D721Med (cell line): ENCODE results near the gene NT5DC3.

Experiments used
- DNase-seq: peaks from one replicate; pipeline ENCODE4 v3.0.0; 2011; ENCODE audit warnings: low spot score; ENCODE audit not compliant: insufficient read length
- FAIRE-seq: peaks from 2 replicates; lab custom pipeline; 2011; peaks lifted over from hg19 to GRCh38; lab: Jason Lieb, UNC
- TF ChIP-seq, protein P1 (sequence below): IDR thresholded peaks from 2 replicates; pipeline ENCODE4 v1.5.1; 2012; ENCODE audit warnings: mild to moderate bottlenecking, control low read depth; ENCODE audit not compliant: insufficient read depth; ENCODE audit errors: missing control alignments

The NT5DC3 gene

DNA sequence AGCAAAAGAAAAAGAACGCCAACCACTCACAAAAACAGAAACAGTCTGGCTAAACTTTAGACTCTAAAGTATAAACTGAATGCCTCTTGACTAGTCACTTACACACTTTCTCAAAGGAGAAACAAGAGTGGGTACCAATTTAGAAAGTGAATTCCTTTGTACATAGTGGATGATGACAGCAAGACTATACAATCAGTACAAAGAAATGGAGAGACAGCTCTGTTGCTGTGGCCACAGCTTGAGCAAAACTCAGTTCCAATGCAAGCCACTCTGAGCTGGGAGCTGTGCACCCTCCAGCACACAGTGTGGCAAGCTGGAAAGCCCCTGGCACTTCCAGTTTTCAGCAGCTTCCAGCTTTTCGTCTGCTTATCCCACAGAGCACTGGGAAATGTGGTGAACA lies 21.7 kb downstream of the NT5DC3 start:
- TF ChIP-seq, protein P1, sequence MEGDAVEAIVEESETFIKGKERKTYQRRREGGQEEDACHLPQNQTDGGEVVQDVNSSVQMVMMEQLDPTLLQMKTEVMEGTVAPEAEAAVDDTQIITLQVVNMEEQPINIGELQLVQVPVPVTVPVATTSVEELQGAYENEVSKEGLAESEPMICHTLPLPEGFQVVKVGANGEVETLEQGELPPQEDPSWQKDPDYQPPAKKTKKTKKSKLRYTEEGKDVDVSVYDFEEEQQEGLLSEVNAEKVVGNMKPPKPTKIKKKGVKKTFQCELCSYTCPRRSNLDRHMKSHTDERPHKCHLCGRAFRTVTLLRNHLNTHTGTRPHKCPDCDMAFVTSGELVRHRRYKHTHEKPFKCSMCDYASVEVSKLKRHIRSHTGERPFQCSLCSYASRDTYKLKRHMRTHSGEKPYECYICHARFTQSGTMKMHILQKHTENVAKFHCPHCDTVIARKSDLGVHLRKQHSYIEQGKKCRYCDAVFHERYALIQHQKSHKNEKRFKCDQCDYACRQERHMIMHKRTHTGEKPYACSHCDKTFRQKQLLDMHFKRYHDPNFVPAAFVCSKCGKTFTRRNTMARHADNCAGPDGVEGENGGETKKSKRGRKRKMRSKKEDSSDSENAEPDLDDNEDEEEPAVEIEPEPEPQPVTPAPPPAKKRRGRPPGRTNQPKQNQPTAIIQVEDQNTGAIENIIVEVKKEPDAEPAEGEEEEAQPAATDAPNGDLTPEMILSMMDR = no peak

DNA sequence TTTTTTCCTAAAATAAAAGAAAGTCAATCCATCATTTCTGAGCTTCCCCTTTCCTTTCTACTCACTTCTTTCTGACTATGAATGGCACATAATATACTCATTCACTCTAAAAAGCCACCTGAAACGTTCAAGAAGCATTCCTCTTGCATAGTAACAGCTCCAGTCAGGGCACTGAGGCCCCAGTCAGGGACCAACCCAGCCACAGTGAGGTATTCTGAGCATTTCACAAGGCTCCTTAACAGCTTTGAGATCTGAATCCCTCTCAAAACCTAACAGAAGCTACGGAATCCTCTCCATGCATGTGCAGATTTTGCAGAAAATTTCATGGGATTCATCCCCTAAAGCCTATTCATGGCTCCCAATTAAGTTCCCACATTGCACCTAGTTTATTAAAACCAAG lies 23.2 kb downstream of the NT5DC3 start:
- DNase-seq (no peak), FAIRE-seq (no peak)
- TF ChIP-seq, protein P1 = no peak

More for the DNA sequence above, 21.7 kb downstream of the NT5DC3 start:
- DNase-seq = no peak
- FAIRE-seq = no peak

DNA sequence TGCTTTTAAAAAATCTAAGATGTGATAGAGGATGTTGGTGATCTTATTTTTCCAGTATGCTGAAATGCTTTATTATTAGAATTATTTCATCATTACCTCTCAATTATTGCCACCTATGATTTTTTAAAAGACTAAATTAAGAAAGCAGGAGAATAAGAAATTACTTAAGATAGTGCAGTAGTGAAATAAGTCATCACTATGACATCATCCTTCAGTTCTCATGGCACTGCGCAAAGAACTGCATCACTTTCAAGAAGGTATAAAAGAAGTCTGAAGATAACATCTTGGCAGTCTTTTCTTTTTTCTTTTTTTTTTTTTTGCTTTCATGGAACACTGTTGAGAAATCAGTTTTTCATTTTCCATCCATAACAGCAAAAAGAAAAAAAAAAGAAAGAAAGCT lies 24.4 kb downstream of the NT5DC3 start:
- no peak for FAIRE-seq
- DNase-seq = no peak
- TF ChIP-seq, protein P1 = no peak

DNA sequence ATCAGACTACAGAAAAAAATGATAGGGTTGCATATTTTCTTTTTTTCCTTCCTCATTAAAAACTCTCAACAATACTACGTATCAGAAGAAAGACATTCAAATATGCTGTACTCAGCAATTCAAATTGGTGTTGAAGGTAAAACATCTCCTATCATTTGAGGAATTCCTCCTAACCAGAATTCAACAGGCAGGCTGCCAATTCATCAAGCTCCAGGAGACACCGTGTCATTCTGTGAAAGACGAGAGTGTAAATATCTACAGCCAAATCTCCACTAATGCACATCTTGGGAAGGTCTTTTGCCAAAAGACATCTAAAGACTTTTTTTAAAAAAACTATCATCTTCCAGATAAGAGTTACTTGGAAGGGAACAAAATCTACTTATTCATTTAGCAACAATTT lies 26.6 kb downstream of the NT5DC3 start:
- FAIRE-seq (no peak), DNase-seq (no peak)
- TF ChIP-seq, protein P1 = no peak

DNA sequence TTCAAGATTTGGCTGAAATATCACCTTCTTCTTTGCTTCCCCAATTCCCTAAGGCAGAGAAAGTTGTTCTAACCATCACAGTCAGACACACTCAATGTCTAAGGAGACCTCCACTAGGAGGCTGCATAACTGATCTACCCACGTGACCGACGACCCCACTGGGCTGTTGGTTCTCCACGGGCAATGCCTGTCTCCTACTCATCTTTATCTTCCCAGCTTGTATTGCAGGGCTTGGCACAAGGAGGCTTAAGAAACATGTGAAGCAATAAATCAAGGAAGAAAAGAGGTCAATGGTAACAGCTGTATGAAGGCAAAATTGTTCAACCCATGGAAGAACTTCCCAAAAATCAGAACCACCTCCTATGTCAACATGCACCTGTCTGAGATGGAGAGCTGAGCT lies 27.1 kb downstream of the NT5DC3 start:
- DNase-seq (no peak), FAIRE-seq (no peak)
- TF ChIP-seq, protein P1 = no peak

DNA sequence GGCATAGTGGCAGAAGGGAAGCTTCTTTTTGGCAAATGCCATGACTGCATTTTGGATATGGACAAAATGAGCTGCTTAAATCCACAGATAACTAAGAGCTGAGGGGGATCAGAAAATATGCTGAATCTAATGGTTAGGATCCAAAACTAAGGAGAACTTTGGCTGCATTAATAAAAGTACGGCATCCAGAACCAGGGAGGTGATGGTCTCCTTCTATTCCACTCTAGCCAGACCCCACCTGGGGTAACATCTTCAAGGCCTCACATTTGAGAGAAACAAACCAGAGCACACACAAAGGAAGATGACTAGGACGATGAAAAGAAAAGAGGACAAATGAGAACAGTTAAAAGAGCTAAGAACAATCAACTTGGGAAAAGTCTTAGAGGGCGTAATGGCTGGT lies 27.6 kb downstream of the NT5DC3 start:
- TF ChIP-seq, protein P1 = no peak
- FAIRE-seq (no peak), DNase-seq (no peak)

DNA sequence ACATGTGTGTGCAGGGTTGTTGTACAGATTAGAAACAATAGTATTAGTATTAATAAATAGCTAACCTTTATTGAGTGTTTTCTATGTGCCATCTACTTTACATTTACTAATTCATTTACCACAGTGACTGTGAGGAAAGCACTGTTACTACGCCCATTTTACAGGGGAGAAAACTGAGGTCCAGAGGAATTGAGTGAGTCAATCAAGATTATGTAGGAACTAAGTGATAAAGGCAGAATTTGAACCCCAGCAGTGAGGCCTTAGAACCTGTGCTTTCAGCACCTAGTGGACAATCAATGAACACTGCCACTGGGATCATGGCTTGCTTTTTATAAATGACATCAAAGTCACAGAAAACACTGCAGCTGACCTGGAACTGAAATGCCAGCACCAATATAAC lies 28.2 kb downstream of the NT5DC3 start:
- no peak for FAIRE-seq
- TF ChIP-seq, protein P1 = no peak
- DNase-seq = no peak
